ENCODE results near the gene LYST.

Gene LYST

DNA sequence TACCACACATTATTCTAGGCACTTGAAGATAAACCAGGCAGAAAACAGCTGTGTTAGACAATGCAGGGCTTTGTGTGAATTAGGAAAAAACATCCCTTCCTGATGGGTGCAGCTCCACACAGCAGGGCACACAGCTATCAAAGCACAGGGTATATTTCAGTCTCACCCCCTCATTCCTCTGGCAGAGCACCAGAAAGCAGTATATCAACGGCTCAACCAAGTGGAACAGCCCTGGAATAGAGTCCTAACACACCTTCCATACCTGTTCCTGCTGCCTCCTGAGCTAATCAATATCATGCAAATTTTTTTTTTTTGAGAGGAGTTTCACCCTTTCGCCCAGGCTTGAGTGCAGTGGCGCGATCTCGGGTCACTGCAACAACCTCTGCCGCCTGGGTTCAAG is 32.1 kb downstream of the LYST start:
- POLR2A ChIA-PET: no interaction called here
- TF ChIP-seq, protein P1, sequence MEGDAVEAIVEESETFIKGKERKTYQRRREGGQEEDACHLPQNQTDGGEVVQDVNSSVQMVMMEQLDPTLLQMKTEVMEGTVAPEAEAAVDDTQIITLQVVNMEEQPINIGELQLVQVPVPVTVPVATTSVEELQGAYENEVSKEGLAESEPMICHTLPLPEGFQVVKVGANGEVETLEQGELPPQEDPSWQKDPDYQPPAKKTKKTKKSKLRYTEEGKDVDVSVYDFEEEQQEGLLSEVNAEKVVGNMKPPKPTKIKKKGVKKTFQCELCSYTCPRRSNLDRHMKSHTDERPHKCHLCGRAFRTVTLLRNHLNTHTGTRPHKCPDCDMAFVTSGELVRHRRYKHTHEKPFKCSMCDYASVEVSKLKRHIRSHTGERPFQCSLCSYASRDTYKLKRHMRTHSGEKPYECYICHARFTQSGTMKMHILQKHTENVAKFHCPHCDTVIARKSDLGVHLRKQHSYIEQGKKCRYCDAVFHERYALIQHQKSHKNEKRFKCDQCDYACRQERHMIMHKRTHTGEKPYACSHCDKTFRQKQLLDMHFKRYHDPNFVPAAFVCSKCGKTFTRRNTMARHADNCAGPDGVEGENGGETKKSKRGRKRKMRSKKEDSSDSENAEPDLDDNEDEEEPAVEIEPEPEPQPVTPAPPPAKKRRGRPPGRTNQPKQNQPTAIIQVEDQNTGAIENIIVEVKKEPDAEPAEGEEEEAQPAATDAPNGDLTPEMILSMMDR (IDR thresholded peaks at IDR 0.05; ENCODE audit: control extremely low read depth, extremely low read depth, low read depth, missing control alignments): no peak
- DNase-seq (ENCODE audit: extremely low spot score): no peak
- CTCF ChIA-PET: interaction anchor here (1.0 to 11.3 kb wide), 3 partner anchors 11 to 329 kb away, joined by 3 to 95 read pairs (median 3); no protein-coding TSS in a partner anchor

DNA sequence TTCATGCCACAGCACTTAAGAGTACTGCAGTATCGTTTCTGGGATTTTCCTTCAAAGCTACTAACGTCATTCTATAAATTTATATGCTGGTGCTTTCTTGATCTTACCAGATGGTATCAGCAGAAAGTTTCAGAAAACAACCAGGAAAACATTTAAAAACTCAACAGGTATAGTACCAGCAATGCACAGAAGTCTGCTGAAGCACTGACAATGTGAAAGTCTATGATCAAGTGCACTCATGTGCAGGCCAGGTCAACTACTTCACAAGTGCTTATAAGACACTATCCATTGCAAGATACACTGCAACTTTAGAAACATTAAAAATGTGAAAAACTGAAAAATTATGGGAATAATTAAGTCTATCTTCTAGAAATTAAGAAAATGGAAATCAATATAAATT is 34.7 kb downstream of the LYST start:
- TF ChIP-seq, protein P1 (IDR thresholded peaks at IDR 0.05; ENCODE audit: control extremely low read depth, extremely low read depth, low read depth, missing control alignments): no peak
- no peak for DNase-seq (ENCODE audit: extremely low spot score)
- ChIA-PET POLR2A (no interaction called here), CTCF (interaction anchor here (0.8 to 11.3 kb wide), 4 partner anchors 9 to 140 kb away, joined by 3 to 95 read pairs (median 5); no protein-coding TSS in a partner anchor)

DNA sequence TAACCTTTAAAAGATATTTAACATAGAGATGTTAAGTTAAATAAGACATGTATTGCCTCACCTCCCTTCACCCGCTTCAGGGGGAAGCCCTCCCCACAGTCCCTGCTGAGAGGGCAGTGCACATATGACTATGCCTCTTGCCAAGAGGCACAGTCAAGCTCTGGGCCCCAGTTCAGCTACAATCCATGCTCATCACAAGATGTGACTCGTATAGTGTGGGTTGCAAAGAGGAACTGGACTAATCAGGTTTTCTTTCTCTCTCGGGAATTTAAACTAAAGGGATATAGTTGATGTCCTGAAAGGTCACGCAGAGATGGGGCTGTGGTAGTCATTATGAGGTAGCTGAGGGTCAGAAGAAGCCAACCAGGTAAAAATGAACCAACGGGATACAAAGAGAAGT is 35.6 kb downstream of the LYST start:
- POLR2A ChIA-PET: no interaction called here
- peak; percentile 36 for DNase-seq (ENCODE audit: extremely low spot score)
- TF ChIP-seq, protein P1 (IDR thresholded peaks at IDR 0.05; ENCODE audit: control extremely low read depth, extremely low read depth, low read depth, missing control alignments): no peak
- CTCF ChIA-PET: interaction anchor here (1.3 to 11.3 kb wide), 3 partner anchors 9 to 141 kb away, joined by 4 to 95 read pairs (median 6); no protein-coding TSS in a partner anchor

DNA sequence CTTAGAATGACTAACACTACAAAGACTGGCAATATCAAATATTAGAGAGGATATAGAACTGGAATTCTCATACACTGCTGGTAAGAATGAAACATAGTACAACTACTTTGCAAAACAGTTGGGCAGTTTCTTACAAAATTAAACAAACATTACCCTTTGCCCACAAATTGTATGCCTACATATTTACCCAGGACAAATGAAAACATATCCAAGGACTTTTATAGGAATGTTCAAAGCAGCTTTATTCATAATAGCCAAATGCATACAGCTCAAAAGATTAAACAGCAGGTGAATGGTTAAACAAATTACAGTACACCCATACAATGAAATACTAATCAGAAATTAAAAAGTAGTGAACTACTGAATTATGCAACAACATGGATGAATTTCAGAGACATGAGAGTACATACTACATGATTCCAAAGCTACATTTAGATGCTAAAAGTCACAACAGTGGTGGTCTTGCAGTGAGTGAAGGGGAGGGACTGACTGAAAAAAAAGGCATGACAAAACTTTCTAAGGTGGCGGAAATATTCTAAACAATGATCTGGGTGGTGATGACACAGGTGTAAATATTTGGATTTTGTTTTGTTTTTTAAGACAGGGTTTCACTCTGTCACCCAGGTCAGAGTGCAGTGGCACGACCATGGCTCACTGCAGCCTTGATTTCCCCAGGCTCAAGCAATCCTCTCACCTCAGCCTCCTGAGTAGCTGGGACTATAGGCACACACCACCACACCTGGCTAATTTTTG is 40.4 kb downstream of the LYST start:
- ChIA-PET CTCF (interaction anchor here (1.4 to 1.7 kb wide), 2 partner anchors 12 to 15 kb away, joined by 3 to 6 read pairs; no protein-coding TSS in a partner anchor), POLR2A (no interaction called here)
- TF ChIP-seq, protein P1 (IDR thresholded peaks at IDR 0.05; ENCODE audit: control extremely low read depth, extremely low read depth, low read depth, missing control alignments): no peak
- DNase-seq (ENCODE audit: extremely low spot score): no peak

DNA sequence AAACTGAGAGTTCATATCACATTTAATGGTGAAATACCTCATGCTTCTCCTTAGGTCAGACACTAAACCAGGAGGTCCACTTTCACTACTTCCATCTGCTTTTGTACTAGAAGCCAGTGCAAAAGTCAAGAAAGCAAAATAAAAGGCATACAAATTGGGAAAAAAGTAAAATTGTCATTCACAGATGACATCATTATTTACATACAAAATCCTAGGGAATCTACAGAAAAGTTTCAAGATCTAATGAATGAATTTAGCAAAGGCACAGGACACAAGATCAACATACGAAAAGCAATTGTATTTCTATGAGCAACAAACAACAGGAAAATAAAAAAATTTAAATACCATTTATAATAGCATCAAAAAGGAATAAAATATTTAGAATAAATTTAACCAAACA is 41.5 kb downstream of the LYST start:
- DNase-seq (ENCODE audit: extremely low spot score): no peak
- CTCF ChIA-PET: no interaction called here
- POLR2A ChIA-PET: no interaction called here

DNA sequence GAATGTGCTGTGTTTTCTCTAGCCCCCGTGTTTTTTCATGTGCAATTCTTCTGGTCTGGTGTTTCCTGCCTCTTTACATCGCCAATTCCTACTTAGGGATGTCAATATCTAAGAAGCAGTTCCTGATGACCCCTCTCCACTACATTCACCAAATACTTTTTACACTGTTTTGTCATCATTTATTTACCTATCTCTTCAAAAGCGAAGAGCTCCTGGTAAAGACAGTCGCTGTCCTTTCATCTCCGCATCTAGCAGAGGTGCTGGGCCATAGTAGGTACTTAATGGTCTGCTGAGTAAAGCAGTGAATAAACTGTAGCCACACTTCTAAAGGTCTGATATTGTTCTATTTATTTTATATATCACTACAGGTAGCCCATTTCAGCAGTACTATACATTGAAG is 43.0 kb downstream of the LYST start:
- TF ChIP-seq, protein P1 (IDR thresholded peaks at IDR 0.05; ENCODE audit: control extremely low read depth, extremely low read depth, low read depth, missing control alignments): no peak
- CTCF ChIA-PET: no interaction called here
- no peak for DNase-seq (ENCODE audit: extremely low spot score)
- POLR2A ChIA-PET: no interaction called here

More for the DNA sequence above, 41.5 kb downstream of the LYST start:
- TF ChIP-seq, protein P1 (IDR thresholded peaks at IDR 0.05; ENCODE audit: control extremely low read depth, extremely low read depth, low read depth, missing control alignments): no peak

All from GM10248 (cell line).